Neural cell (in vitro differentiated cells): ENCODE results near the gene CA11. TPM values are rescaled to one million over a fixed set of nuclear protein-coding genes. Genes with fewer than 3 reads are reported as not detected.

Source experiments
- H2AFZ ChIP-seq: fragments of 200-600, 300-800 bp; sonication (generic), shearing (Covaris generic); 2 replicates; pipeline ENCODE4 v1.6.0; 2014; ENCODE audit warnings: low read depth, mild to moderate bottlenecking, antibody characterized with exemption, low read length, moderate library complexity
- H3F3A ChIP-seq: fragments of 200-600 bp; shearing (Covaris generic); 2 replicates; pipeline ENCODE4 v1.6.1; 2016; ENCODE audit warnings: mild to moderate bottlenecking, moderate library complexity, mixed read lengths, antibody characterized with exemption, low read length; ENCODE audit not compliant: insufficient read depth, poor library complexity, severe bottlenecking
- H3K27ac ChIP-seq: fragments of 200-600, 300-800 bp; sonication (generic), shearing (Covaris generic); 2 replicates; pipeline ENCODE4 v1.5.1; 2014; ENCODE audit warnings: mild to moderate bottlenecking, low read length, moderate library complexity
- H3K27me3 ChIP-seq: fragments of 300-800, 200-600 bp; sonication (generic), shearing (Covaris generic); 2 replicates; pipeline ENCODE4 v1.6.0; 2014; ENCODE audit warnings: mild to moderate bottlenecking, low read depth, low read length, moderate library complexity; ENCODE audit not compliant: insufficient read depth
- H3K36me3 ChIP-seq: fragments of 300-800, 200-600 bp; sonication (generic), shearing (Covaris generic); 2 replicates; pipeline ENCODE4 v1.5.1; 2014; ENCODE audit warnings: mild to moderate bottlenecking, antibody characterized with exemption, low read length, moderate library complexity; ENCODE audit not compliant: insufficient read depth
- H3K4me2 ChIP-seq: fragments of 300-800, 200-600 bp; sonication (generic), shearing (Covaris generic); 2 replicates; pipeline ENCODE4 v1.6.0; 2014; ENCODE audit warnings: mild to moderate bottlenecking, low read length
- H3K4me3 ChIP-seq: fragments of 300-800, 200-600 bp; sonication (generic), shearing (Covaris generic); 2 replicates; pipeline ENCODE4 v1.5.1; 2014; ENCODE audit warnings: mild to moderate bottlenecking, low read length, moderate library complexity
- H3K79me2 ChIP-seq: fragments of 200-600 bp; shearing (Covaris generic); replicated peaks from 2 replicates; pipeline ENCODE4 v1.6.0; 2014; ENCODE audit warnings: mild to moderate bottlenecking, low read length, moderate library complexity; ENCODE audit not compliant: insufficient read depth
- H3K9ac ChIP-seq: fragments of 300-800, 200-600 bp; sonication (generic), shearing (Covaris generic); 2 replicates; pipeline ENCODE4 v1.6.1; 2016; ENCODE audit warnings: mild to moderate bottlenecking, low read length, mixed read lengths
- H3K9me2 ChIP-seq: fragments of 200-600 bp; shearing (Covaris generic); 2 replicates; pipeline ENCODE4 v1.6.1; 2016; ENCODE audit warnings: mild to moderate bottlenecking, low read length, mixed read lengths; ENCODE audit not compliant: insufficient read depth
- H3K9me3 ChIP-seq: fragments of 200-600, 300-800 bp; sonication (generic), shearing (Covaris generic); 2 replicates; pipeline ENCODE4 v1.6.1; 2016; ENCODE audit warnings: mild to moderate bottlenecking, mixed run types, low read length, moderate library complexity, mixed read lengths
- H4K20me1 ChIP-seq: fragments of 200-600 bp; shearing (Covaris generic); 2 replicates; pipeline ENCODE4 v1.6.1; 2016; ENCODE audit warnings: mild to moderate bottlenecking, mixed run types; ENCODE audit not compliant: insufficient read depth
- EP300 ChIP-seq: fragments of 450-650 bp; conservative IDR thresholded peaks from 2 replicates; pipeline ENCODE4 v1.6.1; 2014; ENCODE audit warnings: antibody characterized with exemption, mild to moderate bottlenecking, moderate library complexity; ENCODE audit not compliant: poor library complexity, severe bottlenecking
- EZH2 ChIP-seq: fragments of 200-600, 300-800 bp; shearing (Covaris generic), sonication (generic); IDR thresholded peaks from 2 replicates; pipeline ENCODE4 v1.6.1; 2014; ENCODE audit warnings: antibody characterized with exemption, low read length, borderline replicate concordance, mild to moderate bottlenecking; ENCODE audit not compliant: insufficient read depth, poor library complexity, severe bottlenecking
- MXI1 ChIP-seq: fragments of 450-650 bp; conservative IDR thresholded peaks from 2 replicates; pipeline ENCODE4 v1.6.1; 2014; ENCODE audit warnings: antibody characterized with exemption, mild to moderate bottlenecking; ENCODE audit not compliant: poor library complexity, severe bottlenecking
- POLR2AphosphoS5 ChIP-seq: IDR thresholded peaks from 2 replicates; pipeline ENCODE4 v1.6.1; 2012
- RAD21 ChIP-seq: fragments of 450-650 bp; conservative IDR thresholded peaks from 2 replicates; pipeline ENCODE4 v1.6.1; 2014; ENCODE audit warnings: antibody characterized with exemption, mild to moderate bottlenecking, moderate library complexity
- SMC3 ChIP-seq: fragments of 450-650 bp; conservative IDR thresholded peaks from 2 replicates; pipeline ENCODE4 v1.6.1; 2014; ENCODE audit warnings: antibody characterized with exemption, mild to moderate bottlenecking, moderate library complexity; ENCODE audit not compliant: poor library complexity
- TAF1 ChIP-seq: IDR thresholded peaks from 2 replicates; pipeline ENCODE4 v1.6.1; 2012; ENCODE audit warnings: low read depth
- polyA plus RNA-seq: library from polyadenylated mRNA; depleted of rRNA; stranded (reverse); fragments of >200 nt; gene quantifications from 2 replicates; pipeline ENCODE4 v1.2.3, GENCODE V29; 2014
- TF ChIP-seq, protein P1 (sequence below): IDR thresholded peaks from 2 replicates; pipeline ENCODE4 v1.6.1; 2012; ENCODE audit warnings: borderline replicate concordance
- TF ChIP-seq, protein P2 (sequence below): fragments of 450-650 bp; IDR thresholded peaks from 2 replicates; pipeline ENCODE4 v1.5.1; 2014; ENCODE audit warnings: antibody characterized with exemption, mild to moderate bottlenecking, moderate library complexity; ENCODE audit not compliant: poor library complexity, severe bottlenecking

CA11 gene
- polyA plus RNA-seq, 1 donor from 2014 or later, result 108 TPM

DNA sequence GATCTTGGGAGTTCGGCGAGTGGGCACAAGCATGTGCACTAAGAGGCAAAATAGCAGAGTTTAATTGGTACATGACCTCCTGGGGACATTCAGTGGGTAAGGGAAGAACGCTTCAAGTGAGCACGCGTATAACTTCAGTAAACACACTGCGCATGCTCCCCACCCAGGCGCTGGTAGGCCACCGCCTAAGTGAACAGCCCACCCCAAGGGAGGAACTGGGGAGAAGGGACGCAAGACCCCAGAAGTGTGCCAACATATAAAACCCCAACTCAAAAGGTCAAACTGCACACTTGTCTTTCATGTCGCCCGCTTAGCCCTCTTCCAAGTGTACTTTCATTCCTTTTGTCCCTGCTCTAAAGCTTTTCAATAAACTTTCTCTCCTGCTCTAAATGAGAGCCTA lies 37.4 kb upstream of the CA11 start:
- Histone ChIP-seq H3K9me2 (no peaks in the 10 kb centered on the region), H3K4me3 (no peak overlapping the region), H3K27ac (no peak overlapping the region), H3K9ac (no peak overlapping the region), H3K4me2 (no peak overlapping the region), H3K9me3 (no peaks in the 10 kb centered on the region), H3K79me2 (no peaks in the 10 kb centered on the region), H4K20me1 (no peaks in the 10 kb centered on the region), H2AFZ (no peak overlapping the region), H3K36me3 (no peaks in the 10 kb centered on the region), H3F3A (no peaks in the 10 kb centered on the region), H3K27me3 (no peaks in the 10 kb centered on the region)
- TF ChIP-seq TAF1 (no peak), POLR2AphosphoS5 (no peak), EP300 (no peak), SMC3 (no peak), MXI1 (no peak), EZH2 (no peak), RAD21 (no peak)
- TF ChIP-seq, protein P1, sequence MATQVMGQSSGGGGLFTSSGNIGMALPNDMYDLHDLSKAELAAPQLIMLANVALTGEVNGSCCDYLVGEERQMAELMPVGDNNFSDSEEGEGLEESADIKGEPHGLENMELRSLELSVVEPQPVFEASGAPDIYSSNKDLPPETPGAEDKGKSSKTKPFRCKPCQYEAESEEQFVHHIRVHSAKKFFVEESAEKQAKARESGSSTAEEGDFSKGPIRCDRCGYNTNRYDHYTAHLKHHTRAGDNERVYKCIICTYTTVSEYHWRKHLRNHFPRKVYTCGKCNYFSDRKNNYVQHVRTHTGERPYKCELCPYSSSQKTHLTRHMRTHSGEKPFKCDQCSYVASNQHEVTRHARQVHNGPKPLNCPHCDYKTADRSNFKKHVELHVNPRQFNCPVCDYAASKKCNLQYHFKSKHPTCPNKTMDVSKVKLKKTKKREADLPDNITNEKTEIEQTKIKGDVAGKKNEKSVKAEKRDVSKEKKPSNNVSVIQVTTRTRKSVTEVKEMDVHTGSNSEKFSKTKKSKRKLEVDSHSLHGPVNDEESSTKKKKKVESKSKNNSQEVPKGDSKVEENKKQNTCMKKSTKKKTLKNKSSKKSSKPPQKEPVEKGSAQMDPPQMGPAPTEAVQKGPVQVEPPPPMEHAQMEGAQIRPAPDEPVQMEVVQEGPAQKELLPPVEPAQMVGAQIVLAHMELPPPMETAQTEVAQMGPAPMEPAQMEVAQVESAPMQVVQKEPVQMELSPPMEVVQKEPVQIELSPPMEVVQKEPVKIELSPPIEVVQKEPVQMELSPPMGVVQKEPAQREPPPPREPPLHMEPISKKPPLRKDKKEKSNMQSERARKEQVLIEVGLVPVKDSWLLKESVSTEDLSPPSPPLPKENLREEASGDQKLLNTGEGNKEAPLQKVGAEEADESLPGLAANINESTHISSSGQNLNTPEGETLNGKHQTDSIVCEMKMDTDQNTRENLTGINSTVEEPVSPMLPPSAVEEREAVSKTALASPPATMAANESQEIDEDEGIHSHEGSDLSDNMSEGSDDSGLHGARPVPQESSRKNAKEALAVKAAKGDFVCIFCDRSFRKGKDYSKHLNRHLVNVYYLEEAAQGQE, result no peak
- TF ChIP-seq, protein P2, sequence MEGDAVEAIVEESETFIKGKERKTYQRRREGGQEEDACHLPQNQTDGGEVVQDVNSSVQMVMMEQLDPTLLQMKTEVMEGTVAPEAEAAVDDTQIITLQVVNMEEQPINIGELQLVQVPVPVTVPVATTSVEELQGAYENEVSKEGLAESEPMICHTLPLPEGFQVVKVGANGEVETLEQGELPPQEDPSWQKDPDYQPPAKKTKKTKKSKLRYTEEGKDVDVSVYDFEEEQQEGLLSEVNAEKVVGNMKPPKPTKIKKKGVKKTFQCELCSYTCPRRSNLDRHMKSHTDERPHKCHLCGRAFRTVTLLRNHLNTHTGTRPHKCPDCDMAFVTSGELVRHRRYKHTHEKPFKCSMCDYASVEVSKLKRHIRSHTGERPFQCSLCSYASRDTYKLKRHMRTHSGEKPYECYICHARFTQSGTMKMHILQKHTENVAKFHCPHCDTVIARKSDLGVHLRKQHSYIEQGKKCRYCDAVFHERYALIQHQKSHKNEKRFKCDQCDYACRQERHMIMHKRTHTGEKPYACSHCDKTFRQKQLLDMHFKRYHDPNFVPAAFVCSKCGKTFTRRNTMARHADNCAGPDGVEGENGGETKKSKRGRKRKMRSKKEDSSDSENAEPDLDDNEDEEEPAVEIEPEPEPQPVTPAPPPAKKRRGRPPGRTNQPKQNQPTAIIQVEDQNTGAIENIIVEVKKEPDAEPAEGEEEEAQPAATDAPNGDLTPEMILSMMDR, result no peak

DNA sequence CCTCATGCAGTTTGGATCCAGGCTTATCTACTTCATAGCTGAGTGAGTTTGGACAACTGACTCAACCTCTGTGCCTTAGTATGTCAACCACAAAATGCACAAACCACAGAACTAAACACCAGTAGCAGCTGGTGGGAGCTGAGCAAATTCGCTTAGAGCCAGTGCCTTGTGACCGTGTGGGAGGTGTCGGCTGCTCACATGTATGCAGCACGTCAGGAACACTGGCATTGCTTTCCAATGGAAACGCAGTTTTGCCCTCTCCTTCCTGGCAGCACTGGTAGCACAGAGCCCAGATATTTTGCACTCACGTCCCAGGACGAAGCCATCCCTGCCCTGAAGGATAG lies 35.1 kb upstream of the CA11 start:
- Histone ChIP-seq H3K27ac (no peak overlapping the region), H3K4me3 (no peak overlapping the region), H3F3A (no peaks in the 10 kb centered on the region), H3K9ac (no peak overlapping the region), H2AFZ (no peak overlapping the region), H3K9me3 (no peaks in the 10 kb centered on the region), H3K36me3 (no peaks in the 10 kb centered on the region), H3K27me3 (no peaks in the 10 kb centered on the region), H3K9me2 (no peaks in the 10 kb centered on the region), H3K4me2 (no peak overlapping the region), H3K79me2 (no peaks in the 10 kb centered on the region), H4K20me1 (no peaks in the 10 kb centered on the region)
- TF ChIP-seq SMC3 (no peak), POLR2AphosphoS5 (no peak), RAD21 (no peak), EP300 (no peak), EZH2 (no peak), MXI1 (no peak)
- TF ChIP-seq, protein P2, result no peak
